Neural progenitor cell (in vitro differentiated cells): ENCODE results near the gene CHDH.

Experiments used
- CTCF ChIP-seq: fragments of 200-600 bp; sonication (generic); IDR thresholded peaks from 2 replicates; pipeline ENCODE4 v1.5.1; 2017; ENCODE audit warnings: antibody characterized with exemption, mild to moderate bottlenecking
- EZH2phosphoT487 ChIP-seq: fragments of 200-600 bp; sonication (generic); IDR thresholded peaks from 2 replicates; pipeline ENCODE4 v1.6.1; 2017; ENCODE audit warnings: antibody characterized with exemption

DNA sequence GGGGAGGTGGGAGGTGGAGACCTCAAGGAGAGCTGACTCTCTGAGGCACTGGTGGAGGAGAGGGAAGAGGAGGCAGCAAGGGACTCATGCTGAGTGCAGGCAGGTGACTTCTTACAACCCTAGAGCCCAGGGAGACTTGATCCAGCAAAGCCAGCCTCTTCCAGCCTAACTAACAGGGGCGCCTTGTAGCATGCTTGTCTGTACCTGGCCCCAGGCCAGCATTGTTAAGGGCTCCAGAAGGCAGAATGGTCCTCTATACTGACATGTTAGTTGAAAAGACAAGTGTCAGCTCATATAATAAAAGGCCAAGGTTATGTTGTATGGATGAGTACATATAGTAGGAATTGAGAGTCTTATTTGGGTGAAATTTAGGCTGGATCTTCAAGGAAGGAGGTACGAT, 65.4 kb downstream of the CHDH start:
- TF ChIP-seq CTCF: no peak
- no peak for TF ChIP-seq EZH2phosphoT487
